GM23338 (cell line): Measurements from ENCODE around the gene YIF1A. TPM values are rescaled to one million over a fixed set of nuclear protein-coding genes. Genes with fewer than 3 reads are reported as not detected.

Source experiments
- ATAC-seq: fragments of 200-7000 bp; cut with Tn5 transposase; 3 replicates; pipeline ENCODE4 v1.9.1; 2020
- DNase-seq: peaks from one replicate; pipeline ENCODE4 v3.0.0-alpha.2; 2015; ENCODE audit warnings: low spot score
- H2AFZ ChIP-seq: fragments of 200-600 bp; sonication (generic); 2 replicates; pipeline ENCODE4 v1.8.0; 2016; ENCODE audit warnings: antibody characterized with exemption, mild to moderate bottlenecking, moderate library complexity
- H3F3A ChIP-seq: fragments of 200-600 bp; sonication (generic); replicated peaks from 2 replicates; pipeline ENCODE4 v1.8.0; 2017; ENCODE audit warnings: antibody characterized with exemption, mixed run types, low read depth
- H3K27ac ChIP-seq: fragments of 200-600 bp; sonication (generic); 2 replicates; pipeline ENCODE4 v1.6.1; 2016; ENCODE audit warnings: low read depth
- H3K27me3 ChIP-seq: fragments of 200-600 bp; sonication (generic); 2 replicates; pipeline ENCODE4 v1.8.0; 2016; ENCODE audit warnings: mild to moderate bottlenecking, mixed run types, moderate library complexity; ENCODE audit not compliant: insufficient read depth
- H3K36me3 ChIP-seq: fragments of 200-600 bp; sonication (generic); 2 replicates; pipeline ENCODE4 v1.8.0; 2016; ENCODE audit warnings: mild to moderate bottlenecking; ENCODE audit not compliant: insufficient read depth
- H3K4me1 ChIP-seq: fragments of 200-600 bp; sonication (generic); 2 replicates; pipeline ENCODE4 v1.8.0; 2016; ENCODE audit warnings: mild to moderate bottlenecking, moderate library complexity; ENCODE audit not compliant: insufficient read depth
- H3K4me2 ChIP-seq: fragments of 200-600 bp; sonication (generic); 2 replicates; pipeline ENCODE4 v1.7.1; 2017; ENCODE audit warnings: mixed run types
- H3K4me3 ChIP-seq: fragments of 200-600 bp; sonication (generic); 2 replicates; pipeline ENCODE4 v1.6.1; 2016; ENCODE audit warnings: mixed run types
- H3K79me2 ChIP-seq: fragments of 200-600 bp; sonication (generic); replicated peaks from 2 replicates; pipeline ENCODE4 v1.8.0; 2017; ENCODE audit warnings: mild to moderate bottlenecking; ENCODE audit not compliant: insufficient read depth
- H3K9me2 ChIP-seq: fragments of 200-600 bp; sonication (generic); 2 replicates; pipeline ENCODE4 v1.8.0; 2017; ENCODE audit not compliant: insufficient read depth
- H4K20me1 ChIP-seq: fragments of 200-600 bp; sonication (generic); replicated peaks from 2 replicates; pipeline ENCODE4 v1.8.0; 2017; ENCODE audit warnings: mild to moderate bottlenecking; ENCODE audit not compliant: insufficient read depth
- H3K27ac Mint-ChIP-seq: 2 replicates; pipeline ENCODE4 v1.8.0; 2020; ENCODE audit warnings: inconsistent platforms, mild to moderate bottlenecking, moderate library complexity, mixed read lengths
- H3K27me3 Mint-ChIP-seq: 3 replicates; pipeline ENCODE4 v1.8.0; 2022; ENCODE audit warnings: low read depth, mild to moderate bottlenecking, moderate library complexity, mixed read lengths, inconsistent platforms; ENCODE audit not compliant: insufficient read depth, poor library complexity
- H3K36me3 Mint-ChIP-seq: 3 replicates; pipeline ENCODE4 v1.8.0; 2021; ENCODE audit warnings: low read depth, mild to moderate bottlenecking, inconsistent platforms, moderate library complexity, mixed read lengths
- H3K4me1 Mint-ChIP-seq: 3 replicates; pipeline ENCODE4 v1.8.0; 2020; ENCODE audit warnings: mild to moderate bottlenecking, inconsistent platforms, mixed read lengths
- H3K4me3 Mint-ChIP-seq: 3 replicates; pipeline ENCODE4 v1.8.0; 2021; ENCODE audit warnings: moderate library complexity, mild to moderate bottlenecking, inconsistent platforms, mixed read lengths
- H3K9me3 Mint-ChIP-seq: 3 replicates; pipeline ENCODE4 v1.8.0; 2020; ENCODE audit warnings: moderate library complexity, mild to moderate bottlenecking, inconsistent platforms, mixed read lengths
- JUNB ChIP-seq: IDR thresholded peaks from one replicate; pipeline ENCODE4 v1.6.1; 2016; ENCODE audit warnings: antibody characterized with exemption; ENCODE audit not compliant: unreplicated experiment
- NANOG ChIP-seq: IDR thresholded peaks from 2 replicates; pipeline ENCODE4 v1.6.1; 2016; ENCODE audit warnings: antibody characterized with exemption, borderline replicate concordance
- STAT1 ChIP-seq: IDR thresholded peaks from one replicate; pipeline ENCODE4 v1.6.1; 2016; ENCODE audit warnings: antibody characterized with exemption; ENCODE audit not compliant: unreplicated experiment
- polyA plus RNA-seq: library from polyadenylated mRNA; unstranded; fragments of >200 nt; fragmentation: Nextera tagmentation; extraction: Ambion mirVana; gene quantifications from 2 replicates; pipeline ENCODE4 v1.2.1, GENCODE V29; 2016
- total RNA-seq: library from RNA; depleted of rRNA; stranded (reverse); fragments of >200 nt; shearing (Covaris generic); gene quantifications from 2 replicates; pipeline ENCODE4 v1.2.3, GENCODE V29; 2014
- TF ChIP-seq, protein P1 (sequence below): fragments of 250-450 bp; sonication (Bioruptor Pico); IDR thresholded peaks from 2 replicates; pipeline ENCODE4 v1.5.0; 2020; ENCODE audit warnings: mild to moderate bottlenecking, moderate library complexity
- TF ChIP-seq, protein P2 (sequence below): IDR thresholded peaks from 2 replicates; pipeline ENCODE4 v1.6.1; 2016; ENCODE audit warnings: antibody characterized with exemption
- TF ChIP-seq, protein P3 (sequence below): IDR thresholded peaks from one replicate; pipeline ENCODE4 v1.6.1; 2018; ENCODE audit warnings: antibody characterized with exemption; ENCODE audit not compliant: unreplicated experiment

Gene YIF1A
- total and polyA plus RNA-seq, 2 experiments from 2014 or later: 75.6 to 87.0 TPM

DNA sequence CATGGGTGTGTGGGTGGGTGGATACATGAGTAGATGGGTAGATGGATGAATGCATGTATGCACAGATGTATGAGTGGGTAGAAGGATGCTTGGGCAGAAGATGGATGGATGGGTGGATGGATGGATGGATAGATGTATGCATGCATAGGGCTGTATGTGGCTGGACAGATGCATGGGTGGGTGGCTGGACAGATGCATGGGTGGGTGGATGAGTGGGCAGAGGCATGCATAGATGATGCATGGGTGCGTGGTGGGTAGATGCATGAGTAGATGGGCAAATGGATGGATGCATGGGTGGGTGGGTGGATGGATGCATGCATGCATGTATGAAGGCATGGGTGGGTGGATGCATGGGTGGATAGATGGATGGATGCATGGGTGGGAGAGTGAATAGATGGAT is 34.7 kb upstream of the YIF1A start:
- Mint-ChIP-seq H3K36me3 (peaks cover 16% of the 10 kb centered on the region), H3K4me3 (no peak overlapping the region), H3K9me3 (peaks cover 18% of the 10 kb centered on the region), H3K27ac (no peak overlapping the region), H3K27me3 (peaks cover 29% of the 10 kb centered on the region), H3K4me1 (peaks cover 24% of the 10 kb centered on the region)
- H3F3A ChIP-seq: 0 out of 2 replicates have a peak, but pooled peaks cover 2% of the 10 kb centered on the region
- no peak overlapping the region for H2AFZ ChIP-seq
- H3K4me3 ChIP-seq: no peak overlapping the region
- no peaks in the 10 kb centered on the region for H3K27me3 ChIP-seq
- DNase-seq (no peak), ATAC-seq (no peak)
- H3K79me2 ChIP-seq: no peaks in the 10 kb centered on the region
- no peaks in the 10 kb centered on the region for H4K20me1 ChIP-seq
- no peaks in the 10 kb centered on the region for H3K36me3 ChIP-seq
- TF ChIP-seq, protein P1, sequence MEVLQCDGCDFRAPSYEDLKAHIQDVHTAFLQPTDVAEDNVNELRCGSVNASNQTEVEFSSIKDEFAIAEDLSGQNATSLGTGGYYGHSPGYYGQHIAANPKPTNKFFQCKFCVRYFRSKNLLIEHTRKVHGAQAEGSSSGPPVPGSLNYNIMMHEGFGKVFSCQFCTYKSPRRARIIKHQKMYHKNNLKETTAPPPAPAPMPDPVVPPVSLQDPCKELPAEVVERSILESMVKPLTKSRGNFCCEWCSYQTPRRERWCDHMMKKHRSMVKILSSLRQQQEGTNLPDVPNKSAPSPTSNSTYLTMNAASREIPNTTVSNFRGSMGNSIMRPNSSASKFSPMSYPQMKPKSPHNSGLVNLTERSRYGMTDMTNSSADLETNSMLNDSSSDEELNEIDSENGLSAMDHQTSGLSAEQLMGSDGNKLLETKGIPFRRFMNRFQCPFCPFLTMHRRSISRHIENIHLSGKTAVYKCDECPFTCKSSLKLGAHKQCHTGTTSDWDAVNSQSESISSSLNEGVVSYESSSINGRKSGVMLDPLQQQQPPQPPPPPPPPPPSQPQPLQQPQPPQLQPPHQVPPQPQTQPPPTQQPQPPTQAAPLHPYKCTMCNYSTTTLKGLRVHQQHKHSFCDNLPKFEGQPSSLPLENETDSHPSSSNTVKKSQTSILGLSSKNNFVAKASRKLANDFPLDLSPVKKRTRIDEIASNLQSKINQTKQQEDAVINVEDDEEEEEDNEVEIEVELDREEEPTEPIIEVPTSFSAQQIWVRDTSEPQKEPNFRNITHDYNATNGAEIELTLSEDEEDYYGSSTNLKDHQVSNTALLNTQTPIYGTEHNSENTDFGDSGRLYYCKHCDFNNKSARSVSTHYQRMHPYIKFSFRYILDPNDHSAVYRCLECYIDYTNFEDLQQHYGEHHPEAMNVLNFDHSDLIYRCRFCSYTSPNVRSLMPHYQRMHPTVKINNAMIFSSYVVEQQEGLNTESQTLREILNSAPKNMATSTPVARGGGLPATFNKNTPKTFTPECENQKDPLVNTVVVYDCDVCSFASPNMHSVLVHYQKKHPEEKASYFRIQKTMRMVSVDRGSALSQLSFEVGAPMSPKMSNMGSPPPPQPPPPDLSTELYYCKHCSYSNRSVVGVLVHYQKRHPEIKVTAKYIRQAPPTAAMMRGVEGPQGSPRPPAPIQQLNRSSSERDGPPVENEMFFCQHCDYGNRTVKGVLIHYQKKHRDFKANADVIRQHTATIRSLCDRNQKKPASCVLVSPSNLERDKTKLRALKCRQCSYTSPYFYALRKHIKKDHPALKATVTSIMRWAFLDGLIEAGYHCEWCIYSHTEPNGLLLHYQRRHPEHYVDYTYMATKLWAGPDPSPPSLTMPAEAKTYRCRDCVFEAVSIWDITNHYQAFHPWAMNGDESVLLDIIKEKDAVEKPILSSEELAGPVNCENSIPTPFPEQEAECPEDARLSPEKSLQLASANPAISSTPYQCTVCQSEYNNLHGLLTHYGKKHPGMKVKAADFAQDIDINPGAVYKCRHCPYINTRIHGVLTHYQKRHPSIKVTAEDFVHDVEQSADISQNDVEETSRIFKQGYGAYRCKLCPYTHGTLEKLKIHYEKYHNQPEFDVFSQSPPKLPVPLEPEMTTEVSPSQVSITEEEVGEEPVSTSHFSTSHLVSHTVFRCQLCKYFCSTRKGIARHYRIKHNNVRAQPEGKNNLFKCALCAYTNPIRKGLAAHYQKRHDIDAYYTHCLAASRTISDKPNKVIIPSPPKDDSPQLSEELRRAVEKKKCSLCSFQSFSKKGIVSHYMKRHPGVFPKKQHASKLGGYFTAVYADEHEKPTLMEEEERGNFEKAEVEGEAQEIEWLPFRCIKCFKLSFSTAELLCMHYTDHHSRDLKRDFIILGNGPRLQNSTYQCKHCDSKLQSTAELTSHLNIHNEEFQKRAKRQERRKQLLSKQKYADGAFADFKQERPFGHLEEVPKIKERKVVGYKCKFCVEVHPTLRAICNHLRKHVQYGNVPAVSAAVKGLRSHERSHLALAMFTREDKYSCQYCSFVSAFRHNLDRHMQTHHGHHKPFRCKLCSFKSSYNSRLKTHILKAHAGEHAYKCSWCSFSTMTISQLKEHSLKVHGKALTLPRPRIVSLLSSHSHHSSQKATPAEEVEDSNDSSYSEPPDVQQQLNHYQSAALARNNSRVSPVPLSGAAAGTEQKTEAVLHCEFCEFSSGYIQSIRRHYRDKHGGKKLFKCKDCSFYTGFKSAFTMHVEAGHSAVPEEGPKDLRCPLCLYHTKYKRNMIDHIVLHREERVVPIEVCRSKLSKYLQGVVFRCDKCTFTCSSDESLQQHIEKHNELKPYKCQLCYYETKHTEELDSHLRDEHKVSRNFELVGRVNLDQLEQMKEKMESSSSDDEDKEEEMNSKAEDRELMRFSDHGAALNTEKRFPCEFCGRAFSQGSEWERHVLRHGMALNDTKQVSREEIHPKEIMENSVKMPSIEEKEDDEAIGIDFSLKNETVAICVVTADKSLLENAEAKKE: no peak
- TF ChIP-seq, protein P2, sequence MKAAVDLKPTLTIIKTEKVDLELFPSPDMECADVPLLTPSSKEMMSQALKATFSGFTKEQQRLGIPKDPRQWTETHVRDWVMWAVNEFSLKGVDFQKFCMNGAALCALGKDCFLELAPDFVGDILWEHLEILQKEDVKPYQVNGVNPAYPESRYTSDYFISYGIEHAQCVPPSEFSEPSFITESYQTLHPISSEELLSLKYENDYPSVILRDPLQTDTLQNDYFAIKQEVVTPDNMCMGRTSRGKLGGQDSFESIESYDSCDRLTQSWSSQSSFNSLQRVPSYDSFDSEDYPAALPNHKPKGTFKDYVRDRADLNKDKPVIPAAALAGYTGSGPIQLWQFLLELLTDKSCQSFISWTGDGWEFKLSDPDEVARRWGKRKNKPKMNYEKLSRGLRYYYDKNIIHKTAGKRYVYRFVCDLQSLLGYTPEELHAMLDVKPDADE: no peak
- TF ChIP-seq JUNB: no peak
- TF ChIP-seq STAT1: no peak
- TF ChIP-seq, protein P3, sequence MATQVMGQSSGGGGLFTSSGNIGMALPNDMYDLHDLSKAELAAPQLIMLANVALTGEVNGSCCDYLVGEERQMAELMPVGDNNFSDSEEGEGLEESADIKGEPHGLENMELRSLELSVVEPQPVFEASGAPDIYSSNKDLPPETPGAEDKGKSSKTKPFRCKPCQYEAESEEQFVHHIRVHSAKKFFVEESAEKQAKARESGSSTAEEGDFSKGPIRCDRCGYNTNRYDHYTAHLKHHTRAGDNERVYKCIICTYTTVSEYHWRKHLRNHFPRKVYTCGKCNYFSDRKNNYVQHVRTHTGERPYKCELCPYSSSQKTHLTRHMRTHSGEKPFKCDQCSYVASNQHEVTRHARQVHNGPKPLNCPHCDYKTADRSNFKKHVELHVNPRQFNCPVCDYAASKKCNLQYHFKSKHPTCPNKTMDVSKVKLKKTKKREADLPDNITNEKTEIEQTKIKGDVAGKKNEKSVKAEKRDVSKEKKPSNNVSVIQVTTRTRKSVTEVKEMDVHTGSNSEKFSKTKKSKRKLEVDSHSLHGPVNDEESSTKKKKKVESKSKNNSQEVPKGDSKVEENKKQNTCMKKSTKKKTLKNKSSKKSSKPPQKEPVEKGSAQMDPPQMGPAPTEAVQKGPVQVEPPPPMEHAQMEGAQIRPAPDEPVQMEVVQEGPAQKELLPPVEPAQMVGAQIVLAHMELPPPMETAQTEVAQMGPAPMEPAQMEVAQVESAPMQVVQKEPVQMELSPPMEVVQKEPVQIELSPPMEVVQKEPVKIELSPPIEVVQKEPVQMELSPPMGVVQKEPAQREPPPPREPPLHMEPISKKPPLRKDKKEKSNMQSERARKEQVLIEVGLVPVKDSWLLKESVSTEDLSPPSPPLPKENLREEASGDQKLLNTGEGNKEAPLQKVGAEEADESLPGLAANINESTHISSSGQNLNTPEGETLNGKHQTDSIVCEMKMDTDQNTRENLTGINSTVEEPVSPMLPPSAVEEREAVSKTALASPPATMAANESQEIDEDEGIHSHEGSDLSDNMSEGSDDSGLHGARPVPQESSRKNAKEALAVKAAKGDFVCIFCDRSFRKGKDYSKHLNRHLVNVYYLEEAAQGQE: no peak
- TF ChIP-seq NANOG: no peak
- H3K4me1 ChIP-seq: peaks cover 7% of the 10 kb centered on the region; the same call in 1 of the 2 replicates
- no peak overlapping the region for H3K4me2 ChIP-seq
- H3K27ac ChIP-seq: no peak overlapping the region
- no peaks in the 10 kb centered on the region for H3K9me2 ChIP-seq
